Neural cell (in vitro differentiated cells): ENCODE measurements around the gene NECTIN1. TPM values are rescaled to one million over a fixed set of nuclear protein-coding genes. Genes with fewer than 3 reads are reported as not detected.

ENCODE experiments used
- H2AFZ ChIP-seq: fragments of 200-600, 300-800 bp; sonication (generic), shearing (Covaris generic); 2 replicates; pipeline ENCODE4 v1.6.0; 2014; ENCODE audit warnings: low read depth, mild to moderate bottlenecking, antibody characterized with exemption, low read length, moderate library complexity
- H3F3A ChIP-seq: fragments of 200-600 bp; shearing (Covaris generic); 2 replicates; pipeline ENCODE4 v1.6.1; 2016; ENCODE audit warnings: mild to moderate bottlenecking, moderate library complexity, mixed read lengths, antibody characterized with exemption, low read length; ENCODE audit not compliant: insufficient read depth, poor library complexity, severe bottlenecking
- H3K27ac ChIP-seq: fragments of 200-600, 300-800 bp; sonication (generic), shearing (Covaris generic); 2 replicates; pipeline ENCODE4 v1.5.1; 2014; ENCODE audit warnings: mild to moderate bottlenecking, low read length, moderate library complexity
- H3K27me3 ChIP-seq: fragments of 300-800, 200-600 bp; sonication (generic), shearing (Covaris generic); 2 replicates; pipeline ENCODE4 v1.6.0; 2014; ENCODE audit warnings: mild to moderate bottlenecking, low read depth, low read length, moderate library complexity; ENCODE audit not compliant: insufficient read depth
- H3K36me3 ChIP-seq: fragments of 300-800, 200-600 bp; sonication (generic), shearing (Covaris generic); 2 replicates; pipeline ENCODE4 v1.5.1; 2014; ENCODE audit warnings: mild to moderate bottlenecking, antibody characterized with exemption, low read length, moderate library complexity; ENCODE audit not compliant: insufficient read depth
- H3K4me2 ChIP-seq: fragments of 300-800, 200-600 bp; sonication (generic), shearing (Covaris generic); 2 replicates; pipeline ENCODE4 v1.6.0; 2014; ENCODE audit warnings: mild to moderate bottlenecking, low read length
- H3K4me3 ChIP-seq: fragments of 300-800, 200-600 bp; sonication (generic), shearing (Covaris generic); 2 replicates; pipeline ENCODE4 v1.5.1; 2014; ENCODE audit warnings: mild to moderate bottlenecking, low read length, moderate library complexity
- H3K79me2 ChIP-seq: fragments of 200-600 bp; shearing (Covaris generic); replicated peaks from 2 replicates; pipeline ENCODE4 v1.6.0; 2014; ENCODE audit warnings: mild to moderate bottlenecking, low read length, moderate library complexity; ENCODE audit not compliant: insufficient read depth
- H3K9ac ChIP-seq: fragments of 300-800, 200-600 bp; sonication (generic), shearing (Covaris generic); 2 replicates; pipeline ENCODE4 v1.6.1; 2016; ENCODE audit warnings: mild to moderate bottlenecking, low read length, mixed read lengths
- H3K9me2 ChIP-seq: fragments of 200-600 bp; shearing (Covaris generic); 2 replicates; pipeline ENCODE4 v1.6.1; 2016; ENCODE audit warnings: mild to moderate bottlenecking, low read length, mixed read lengths; ENCODE audit not compliant: insufficient read depth
- H3K9me3 ChIP-seq: fragments of 200-600, 300-800 bp; sonication (generic), shearing (Covaris generic); 2 replicates; pipeline ENCODE4 v1.6.1; 2016; ENCODE audit warnings: mild to moderate bottlenecking, mixed run types, low read length, moderate library complexity, mixed read lengths
- H4K20me1 ChIP-seq: fragments of 200-600 bp; shearing (Covaris generic); 2 replicates; pipeline ENCODE4 v1.6.1; 2016; ENCODE audit warnings: mild to moderate bottlenecking, mixed run types; ENCODE audit not compliant: insufficient read depth
- CTCF ChIP-seq: fragments of 450-650 bp; IDR thresholded peaks from 2 replicates; pipeline ENCODE4 v1.5.1; 2014; ENCODE audit warnings: antibody characterized with exemption, mild to moderate bottlenecking, moderate library complexity; ENCODE audit not compliant: poor library complexity, severe bottlenecking
- EP300 ChIP-seq: fragments of 450-650 bp; conservative IDR thresholded peaks from 2 replicates; pipeline ENCODE4 v1.6.1; 2014; ENCODE audit warnings: antibody characterized with exemption, mild to moderate bottlenecking, moderate library complexity; ENCODE audit not compliant: poor library complexity, severe bottlenecking
- EZH2 ChIP-seq: fragments of 200-600, 300-800 bp; shearing (Covaris generic), sonication (generic); IDR thresholded peaks from 2 replicates; pipeline ENCODE4 v1.6.1; 2014; ENCODE audit warnings: antibody characterized with exemption, low read length, borderline replicate concordance, mild to moderate bottlenecking; ENCODE audit not compliant: insufficient read depth, poor library complexity, severe bottlenecking
- MXI1 ChIP-seq: fragments of 450-650 bp; conservative IDR thresholded peaks from 2 replicates; pipeline ENCODE4 v1.6.1; 2014; ENCODE audit warnings: antibody characterized with exemption, mild to moderate bottlenecking; ENCODE audit not compliant: poor library complexity, severe bottlenecking
- POLR2AphosphoS5 ChIP-seq: IDR thresholded peaks from 2 replicates; pipeline ENCODE4 v1.6.1; 2012
- RAD21 ChIP-seq: fragments of 450-650 bp; conservative IDR thresholded peaks from 2 replicates; pipeline ENCODE4 v1.6.1; 2014; ENCODE audit warnings: antibody characterized with exemption, mild to moderate bottlenecking, moderate library complexity
- REST ChIP-seq: IDR thresholded peaks from 2 replicates; pipeline ENCODE4 v1.6.1; 2012; ENCODE audit warnings: borderline replicate concordance
- SMC3 ChIP-seq: fragments of 450-650 bp; conservative IDR thresholded peaks from 2 replicates; pipeline ENCODE4 v1.6.1; 2014; ENCODE audit warnings: antibody characterized with exemption, mild to moderate bottlenecking, moderate library complexity; ENCODE audit not compliant: poor library complexity
- TAF1 ChIP-seq: IDR thresholded peaks from 2 replicates; pipeline ENCODE4 v1.6.1; 2012; ENCODE audit warnings: low read depth
- polyA plus RNA-seq: library from polyadenylated mRNA; depleted of rRNA; stranded (reverse); fragments of >200 nt; gene quantifications from 2 replicates; pipeline ENCODE4 v1.2.3, GENCODE V29; 2014

Gene NECTIN1
- polyA plus RNA-seq, 1 donor from 2014 or later, result 5.6 TPM

- H3K27ac ChIP-seq, result peak overlapping the region; percentile 45
- TF ChIP-seq EZH2 (no peak), REST (no peak), RAD21 (no peak), MXI1 (no peak), TAF1 (no peak), CTCF (no peak), SMC3 (no peak), POLR2AphosphoS5 (no peak)
- no peaks in the 10 kb centered on the region for H4K20me1 ChIP-seq
- no peak overlapping the region for H3K9ac ChIP-seq
- H3K9me2 ChIP-seq, result no peaks in the 10 kb centered on the region
- no peak overlapping the region for H3K4me2 ChIP-seq
- H3K79me2 ChIP-seq, result no peaks in the 10 kb centered on the region
- H3K9me3 ChIP-seq, result no peaks in the 10 kb centered on the region
- no peak overlapping the region for H2AFZ ChIP-seq
- no peaks in the 10 kb centered on the region for H3K27me3 ChIP-seq
- H3K36me3 ChIP-seq, result no peaks in the 10 kb centered on the region
- H3F3A ChIP-seq, result no peaks in the 10 kb centered on the region
- H3K4me3 ChIP-seq, result no peak overlapping the region
Observed at GRCh38 chr11:119592642-119593041, 136.4 kb downstream of the NECTIN1 start.

DNA sequence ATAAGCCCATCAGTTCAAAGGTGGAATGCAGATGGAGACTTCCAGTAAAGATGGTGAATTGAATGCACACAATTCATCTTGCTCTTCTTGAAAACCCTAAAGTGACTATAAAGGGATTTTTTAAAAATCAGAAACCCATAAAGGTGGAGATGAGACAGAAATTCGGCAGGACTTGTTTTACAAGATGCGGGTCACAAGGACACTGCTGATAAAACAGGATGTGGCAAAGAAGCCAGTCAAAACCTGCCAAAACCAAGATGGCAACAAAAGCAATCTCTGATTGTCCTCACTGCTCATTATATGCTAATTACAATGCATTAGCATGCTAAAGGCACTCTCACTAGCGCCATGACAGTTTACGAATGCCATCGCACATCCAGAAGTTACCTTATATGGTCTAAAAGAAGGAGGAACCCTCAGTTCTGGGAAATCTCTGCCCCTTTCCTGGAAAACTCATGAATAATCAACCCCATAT, 137.1 kb downstream of the NECTIN1 start:
- Histone ChIP-seq H3K27ac (peak overlapping the region; percentile 57), H2AFZ (no peak overlapping the region), H3K79me2 (no peaks in the 10 kb centered on the region), H3K4me2 (no peak overlapping the region), H3K9me2 (no peaks in the 10 kb centered on the region), H3K9me3 (no peaks in the 10 kb centered on the region), H3K9ac (peak overlapping the region; percentile 1), H4K20me1 (no peaks in the 10 kb centered on the region), H3F3A (no peaks in the 10 kb centered on the region), H3K4me3 (no peak overlapping the region), H3K36me3 (no peaks in the 10 kb centered on the region), H3K27me3 (no peaks in the 10 kb centered on the region)
- TF ChIP-seq TAF1 (no peak), REST (no peak), EZH2 (no peak), MXI1 (no peak), EP300 (no peak), RAD21 (no peak), SMC3 (no peak), CTCF (no peak), POLR2AphosphoS5 (no peak)
